ENCODE data around the gene CADM4.

CADM4 gene

GRCh38 chr19:43639519-43640423 is at the start of gene CADM4:
Gene CADM4, minus strand, starts transcription at chr19:43639850. Its CDS starts 60 bp downstream, at chr19:43639790.
- Histone ChIP-seq H3K79me2 (ENCODE audit: insufficient read depth, low read length) (no peaks in the 10 kb centered on the region), H3K9ac (ENCODE audit: low read depth, low read length) (peak within 1 kb of the TSS; percentile 55), H3K27me3 (ENCODE audit: insufficient read depth, low read length, poor library complexity) (peaks cover 22% of the 10 kb centered on the region), H2AFZ (ENCODE audit: low read depth, low read length) (peak within 1 kb of the TSS; percentile 66), H3K4me2 (ENCODE audit: insufficient read depth, low read length) (peak within 1 kb of the TSS; percentile 87), H3K4me1 (ENCODE audit: insufficient read depth, low read length) (peaks cover 20% of the 10 kb centered on the region), H3K36me3 (ENCODE audit: insufficient read depth, low read length) (no peaks in the 10 kb centered on the region), H3K9me3 (ENCODE audit: insufficient read depth, low read length, severe bottlenecking) (no peaks in the 10 kb centered on the region), H3K4me3 (ENCODE audit: low read depth in 1 of 2, low read length in 2 of 2) (peak within 1 kb of the TSS; percentile 20 to 59; a peak in 3 of 4 replicates), H3K27ac (ENCODE audit: low read length) (no peak within 1 kb of the TSS), H4K20me1 (ENCODE audit: insufficient read depth, low read length) (peaks cover 5% of the 10 kb centered on the region; the same call in 1 of the 2 replicates)
- ATAC-seq (ENCODE audit: insufficient read depth, low read depth): peak; percentile 76
- no peak for TF ChIP-seq CTCF (IDR thresholded peaks at IDR 0.05; ENCODE audit: borderline replicate concordance, extremely low read depth, low read length, poor library complexity, severe bottlenecking)
- TF ChIP-seq EZH2 (IDR thresholded peaks at IDR 0.05; ENCODE audit: borderline replicate concordance, low read depth, low read length, severe bottlenecking): no peak
- DNase-seq: peak; percentile 56

DNA sequence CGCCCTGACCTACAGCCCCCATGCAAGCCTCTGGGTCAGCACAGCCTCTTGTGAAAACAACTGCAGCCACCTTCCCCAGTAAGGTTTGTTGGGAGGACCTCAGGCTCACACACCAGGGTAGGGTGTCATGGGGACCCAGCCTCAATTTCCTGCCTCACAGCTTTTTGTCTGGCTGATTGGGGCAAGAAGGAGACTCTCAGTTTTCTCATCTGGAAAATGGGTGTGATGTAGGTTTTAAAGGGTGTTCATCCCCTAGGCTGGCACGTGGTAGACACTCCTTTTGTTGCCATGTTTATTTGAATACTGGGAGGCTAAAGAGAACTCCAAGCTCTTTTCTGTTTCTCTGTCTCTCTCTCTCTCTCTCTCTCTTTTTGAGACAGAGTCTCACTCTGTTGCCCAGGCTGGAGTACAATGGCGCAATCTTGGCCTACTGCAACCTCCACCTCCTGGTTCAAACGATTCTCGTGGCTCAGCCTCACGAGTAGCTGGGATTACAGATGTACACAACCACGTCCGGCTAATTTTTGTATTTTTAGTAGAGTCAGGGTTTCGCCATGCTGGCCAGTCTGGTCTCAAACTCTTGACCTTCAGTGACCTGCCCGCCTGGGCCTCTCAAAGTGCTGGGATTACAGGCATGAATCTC is 48.5 kb upstream of the CADM4 start:
- H2AFZ ChIP-seq (ENCODE audit: low read depth, low read length): no peak overlapping the region
- H4K20me1 ChIP-seq (ENCODE audit: insufficient read depth, low read length): no peaks in the 10 kb centered on the region
- H3K9ac ChIP-seq (ENCODE audit: low read depth, low read length): no peak overlapping the region
- H3K27ac ChIP-seq (ENCODE audit: low read length): no peak overlapping the region
- no peaks in the 10 kb centered on the region for H3K4me1 ChIP-seq (ENCODE audit: insufficient read depth, low read length)
- DNase-seq (no peak), ATAC-seq (ENCODE audit: insufficient read depth, low read depth) (no peak)
- no peaks in the 10 kb centered on the region for H3K27me3 ChIP-seq (ENCODE audit: insufficient read depth, low read length, poor library complexity)
- H3K4me3 ChIP-seq (ENCODE audit: low read depth in 1 of 2, low read length in 2 of 2): no peak overlapping the region
- peaks cover 11% of the 10 kb centered on the region for H3K9me3 ChIP-seq (ENCODE audit: insufficient read depth, low read length, severe bottlenecking)
- H3K36me3 ChIP-seq (ENCODE audit: insufficient read depth, low read length): no peaks in the 10 kb centered on the region
- H3K4me2 ChIP-seq (ENCODE audit: insufficient read depth, low read length): no peak overlapping the region
- H3K79me2 ChIP-seq (ENCODE audit: insufficient read depth, low read length): no peaks in the 10 kb centered on the region
- TF ChIP-seq CTCF (IDR thresholded peaks at IDR 0.05; ENCODE audit: borderline replicate concordance, extremely low read depth, low read length, poor library complexity, severe bottlenecking) (no peak), EZH2 (IDR thresholded peaks at IDR 0.05; ENCODE audit: borderline replicate concordance, low read depth, low read length, severe bottlenecking) (no peak)

- Histone ChIP-seq H3K4me2 (ENCODE audit: insufficient read depth, low read length) (no peak overlapping the region), H3K79me2 (ENCODE audit: insufficient read depth, low read length) (no peaks in the 10 kb centered on the region), H3K27me3 (ENCODE audit: insufficient read depth, low read length, poor library complexity) (no peaks in the 10 kb centered on the region), H3K4me3 (ENCODE audit: low read depth in 1 of 2, low read length in 2 of 2) (no peak overlapping the region), H4K20me1 (ENCODE audit: insufficient read depth, low read length) (no peaks in the 10 kb centered on the region), H3K36me3 (ENCODE audit: insufficient read depth, low read length) (no peaks in the 10 kb centered on the region), H3K9me3 (ENCODE audit: insufficient read depth, low read length, severe bottlenecking) (peaks cover 11% of the 10 kb centered on the region), H3K4me1 (ENCODE audit: insufficient read depth, low read length) (no peaks in the 10 kb centered on the region), H2AFZ (ENCODE audit: low read depth, low read length) (no peak overlapping the region), H3K27ac (ENCODE audit: low read length) (no peak overlapping the region), H3K9ac (ENCODE audit: low read depth, low read length) (no peak overlapping the region)
- no peak for TF ChIP-seq CTCF (IDR thresholded peaks at IDR 0.05; ENCODE audit: borderline replicate concordance, extremely low read depth, low read length, poor library complexity, severe bottlenecking)
- TF ChIP-seq EZH2 (IDR thresholded peaks at IDR 0.05; ENCODE audit: borderline replicate concordance, low read depth, low read length, severe bottlenecking): no peak
- ATAC-seq (ENCODE audit: insufficient read depth, low read depth) (no peak), DNase-seq (no peak)
Measured at GRCh38 chr19:43687660-43687997, 48.0 kb upstream of the CADM4 start.
